GM19025 (cell line): ENCODE measurements around the gene CAMTA1.

Experiments
- ATAC-seq: cut with Tn5 transposase; IDR thresholded peaks from one replicate; pipeline ENCODE4 v1.9.1; 2021; ENCODE audit warnings: mild to moderate bottlenecking, low read depth, moderate library complexity; ENCODE audit not compliant: unreplicated experiment

The CAMTA1 gene

GRCh38 chr1:7014640-7014930 is 229.3 kb downstream of the CAMTA1 start:
- no peak for ATAC-seq

- ATAC-seq = no peak
Observed at GRCh38 chr1:7015022-7015421, 229.8 kb downstream of the CAMTA1 start.

GRCh38 chr1:7018351-7018750 is 233.1 kb downstream of the CAMTA1 start:
- no peak for ATAC-seq

GRCh38 chr1:7018826-7019225 is 233.6 kb downstream of the CAMTA1 start:
- no peak for ATAC-seq

- ATAC-seq = no peak
Observed at GRCh38 chr1:7019510-7019909, 234.3 kb downstream of the CAMTA1 start.

- no peak for ATAC-seq
Observed at GRCh38 chr1:7022058-7022457, 236.8 kb downstream of the CAMTA1 start.

GRCh38 chr1:7025013-7025412 is 239.8 kb downstream of the CAMTA1 start:
- no peak for ATAC-seq

GRCh38 chr1:7026169-7026568 is 240.9 kb downstream of the CAMTA1 start:
- ATAC-seq = no peak

- no peak for ATAC-seq
Observed at GRCh38 chr1:7032992-7033391, 247.7 kb downstream of the CAMTA1 start.

- no peak for ATAC-seq
Observed at GRCh38 chr1:7036386-7036785, 251.1 kb downstream of the CAMTA1 start.

GRCh38 chr1:7039590-7040220 is 254.5 kb downstream of the CAMTA1 start:
- ATAC-seq = no peak

- ATAC-seq = no peak
Observed at GRCh38 chr1:7040969-7041695, 255.9 kb downstream of the CAMTA1 start.

GRCh38 chr1:7042322-7043190 is 257.3 kb downstream of the CAMTA1 start:
- no peak for ATAC-seq

GRCh38 chr1:7043191-7043549 is 257.9 kb downstream of the CAMTA1 start:
- ATAC-seq = no peak

GRCh38 chr1:7043719-7044535 is 258.7 kb downstream of the CAMTA1 start:
- ATAC-seq = no peak

GRCh38 chr1:7045897-7046296 is 260.6 kb downstream of the CAMTA1 start:
- no peak for ATAC-seq

- no peak for ATAC-seq
Observed at GRCh38 chr1:7046314-7046713, 261.1 kb downstream of the CAMTA1 start.

- no peak for ATAC-seq
Observed at GRCh38 chr1:7046891-7047290, 261.6 kb downstream of the CAMTA1 start.

- no peak for ATAC-seq
Observed at GRCh38 chr1:7047866-7048265, 262.6 kb downstream of the CAMTA1 start.

- no peak for ATAC-seq
Observed at GRCh38 chr1:7048395-7048794, 263.1 kb downstream of the CAMTA1 start.
